Mucosa of rectum (tissue), 2 donors: ENCODE measurements around the gene TM9SF1.

Source experiments
- H3K27ac ChIP-seq, 2 donors: one replicate each; pipeline ENCODE4 v1.7.0; 2013; ENCODE audit warnings: inconsistent platforms in 2 of 2, low read depth in 2 of 2, low read length in 2 of 2
- H3K27me3 ChIP-seq, 2 donors: one replicate each; pipeline ENCODE4 v1.7.0; 2013; ENCODE audit warnings: low read length in 2 of 2; ENCODE audit not compliant: control insufficient read depth in 2 of 2, insufficient read depth in 2 of 2
- H3K36me3 ChIP-seq, 2 donors: one replicate each; pipeline ENCODE4 v1.7.0; 2013; ENCODE audit warnings: low read length in 2 of 2; ENCODE audit not compliant: control insufficient read depth in 2 of 2, insufficient read depth in 2 of 2
- H3K4me1 ChIP-seq, 2 donors: one replicate each; pipeline ENCODE4 v1.7.0; 2013; ENCODE audit warnings: low read length in 2 of 2, mild to moderate bottlenecking in 1 of 2; ENCODE audit not compliant: control insufficient read depth in 2 of 2, insufficient read depth in 2 of 2
- H3K4me3 ChIP-seq, 2 donors: one replicate each; pipeline ENCODE4 v1.7.0; 2013; ENCODE audit warnings: low read length in 2 of 2
- H3K9ac ChIP-seq, 2 donors: one replicate each; pipeline ENCODE4 v1.7.0; 2013; ENCODE audit warnings: low read length in 2 of 2, low read depth in 1 of 2, mild to moderate bottlenecking in 1 of 2
- H3K9me3 ChIP-seq, 2 donors: one replicate each; pipeline ENCODE4 v1.7.0; 2013; ENCODE audit warnings: low read length in 2 of 2; ENCODE audit not compliant: control insufficient read depth in 2 of 2
- donor health status: healthy.
- donor health status: Normal muscosa, but diverticular disease.

TM9SF1 gene

DNA sequence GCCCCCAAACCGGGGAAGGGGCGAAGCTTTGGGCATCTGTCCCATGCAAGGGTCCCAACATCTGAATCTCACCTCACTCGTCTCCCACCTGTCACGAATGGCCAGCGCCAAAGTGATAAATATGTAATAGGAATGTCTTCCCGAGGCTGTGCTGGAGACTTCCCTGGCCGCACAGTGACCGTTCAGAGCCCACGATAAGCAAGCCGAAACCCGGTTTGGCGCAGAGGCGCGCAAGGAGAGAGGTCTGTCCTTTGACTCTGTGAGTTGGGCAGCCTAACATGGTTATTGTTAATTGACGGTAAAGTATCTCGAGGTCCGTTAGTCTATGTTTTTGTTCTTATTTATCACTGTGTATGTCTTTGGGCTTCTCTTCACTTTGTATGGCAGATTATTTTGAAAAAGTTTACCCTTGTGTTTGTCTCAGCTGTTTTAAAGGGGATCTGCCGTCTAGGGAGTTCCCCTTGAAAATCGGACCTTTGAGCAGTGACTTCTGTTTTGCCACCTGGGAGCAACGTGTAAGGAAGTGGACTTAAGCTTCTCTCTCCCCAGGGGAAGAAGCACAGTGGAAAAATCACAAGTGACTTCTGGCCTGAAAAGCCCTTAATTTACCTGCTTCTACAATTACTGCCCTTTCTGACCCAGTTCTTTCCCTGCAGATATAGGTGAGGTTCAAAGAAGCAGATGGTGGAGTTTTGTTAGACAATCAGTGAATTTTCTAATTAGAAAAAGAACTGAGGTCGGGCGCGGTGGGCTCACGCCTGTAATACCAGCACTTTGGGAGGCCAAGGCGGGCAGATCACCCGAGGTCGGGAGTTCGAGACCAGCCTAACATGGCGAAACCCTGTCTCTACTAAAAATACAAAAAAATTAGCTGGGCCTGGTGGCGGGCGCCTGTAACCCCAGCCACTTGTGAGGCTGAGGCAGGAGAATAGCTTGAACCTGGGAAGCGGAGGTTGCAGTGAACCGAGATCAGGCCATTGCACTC, 1.1 kb upstream of the TM9SF1 start:
- no peaks in the 10 kb centered on the region for H3K27me3 ChIP-seq
- H3K36me3 ChIP-seq, result peaks cover 14 to 22% of the 10 kb centered on the region in 2 donors
- H3K4me3 ChIP-seq, result peak overlapping the region; percentile 87 to 93
- peak overlapping the region; percentile 83 to 99 for H3K9ac ChIP-seq
- H3K27ac ChIP-seq, result peak overlapping the region; percentile 96 to 97
- H3K9me3 ChIP-seq, result no peaks in the 10 kb centered on the region
- peaks cover 19 to 31% of the 10 kb centered on the region in 2 donors for H3K4me1 ChIP-seq

DNA sequence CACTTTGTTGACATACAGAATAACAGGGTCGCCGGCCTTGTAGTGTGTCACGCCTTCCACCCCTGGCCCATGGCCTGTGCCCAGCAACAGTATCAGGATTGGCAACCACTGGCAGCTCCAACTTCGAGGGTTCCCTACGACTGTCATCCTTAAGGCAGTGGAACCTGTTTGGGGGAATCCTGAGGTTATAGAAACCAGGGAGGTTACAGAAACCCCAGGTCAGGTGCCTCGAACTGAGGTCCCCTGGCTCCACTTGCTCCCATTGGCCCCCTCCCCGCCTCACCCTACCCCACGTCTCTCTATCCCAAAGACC, 412 bp downstream of the TM9SF1 start:
- Histone ChIP-seq H3K36me3 (peaks cover 16 to 24% of the 10 kb centered on the region in 2 donors), H3K9ac (peak overlapping the region; percentile 83 to 99), H3K27ac (peak overlapping the region; percentile 96 to 97), H3K9me3 (no peaks in the 10 kb centered on the region), H3K4me1 (peaks cover 19 to 31% of the 10 kb centered on the region in 2 donors), H3K4me3 (peak overlapping the region; percentile 87 to 93), H3K27me3 (no peaks in the 10 kb centered on the region)

DNA sequence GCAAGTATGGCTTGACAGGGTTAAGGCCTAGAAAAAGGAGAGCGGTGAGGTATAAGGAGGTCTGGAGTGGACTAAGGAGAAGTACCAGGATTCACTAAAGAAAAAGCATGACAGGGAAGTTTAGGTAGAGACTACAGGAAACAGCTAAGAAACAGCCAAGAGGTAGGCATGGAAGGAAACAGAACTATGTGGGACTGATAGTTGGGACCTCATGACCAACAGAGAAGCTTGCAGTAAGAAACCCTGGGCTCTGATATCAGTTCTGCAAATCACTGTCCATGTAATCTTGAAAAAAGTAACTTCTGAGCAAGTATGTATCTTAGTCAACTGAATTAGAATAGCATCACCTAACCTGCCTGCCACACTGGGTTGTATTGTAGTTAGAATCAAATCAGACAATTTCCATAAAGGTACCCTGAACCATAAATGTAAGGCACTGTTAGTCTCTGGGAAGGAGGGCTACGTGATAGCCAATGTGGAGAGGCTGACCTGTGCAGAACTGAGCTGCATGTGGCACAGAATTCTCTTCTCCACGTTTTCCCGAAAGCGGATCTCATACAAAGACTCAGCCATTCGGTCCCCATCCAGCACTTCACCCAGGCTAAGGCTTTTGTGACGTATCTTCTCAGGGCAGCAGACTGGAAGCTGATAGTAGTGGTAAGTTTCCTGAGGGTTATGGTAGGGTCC, 912 bp downstream of the TM9SF1 start:
- peak overlapping the region; percentile 87 to 93 for H3K4me3 ChIP-seq
- peak overlapping the region; percentile 83 to 99 for H3K9ac ChIP-seq
- no peaks in the 10 kb centered on the region for H3K9me3 ChIP-seq
- H3K4me1 ChIP-seq, result peaks cover 19 to 31% of the 10 kb centered on the region in 2 donors
- peak overlapping the region in 1 of 2 donors; percentile 97 for H3K27ac ChIP-seq
- H3K36me3 ChIP-seq, result peaks cover 19 to 22% of the 10 kb centered on the region in 2 donors
- no peaks in the 10 kb centered on the region for H3K27me3 ChIP-seq

DNA sequence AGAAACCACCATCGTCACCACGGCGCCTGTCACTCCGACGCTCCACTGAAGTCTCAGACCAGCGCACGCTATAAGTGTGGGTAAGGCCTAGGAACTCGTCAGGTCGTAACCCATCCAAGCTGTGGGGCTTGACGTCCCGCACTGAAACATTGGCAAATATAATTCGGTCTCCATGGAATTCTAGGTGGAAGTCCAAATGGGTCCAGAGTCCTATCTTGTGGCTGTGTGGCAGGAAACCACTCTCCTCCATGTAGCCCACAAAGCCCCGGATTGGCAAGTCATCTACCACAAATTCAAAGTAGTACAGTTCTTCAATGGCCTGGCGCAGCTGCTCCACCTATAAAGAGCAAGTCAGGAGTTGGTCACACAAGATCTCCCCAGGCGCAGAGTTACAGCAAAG, 2.3 kb downstream of the TM9SF1 start:
- Histone ChIP-seq H3K4me3 (no peak overlapping the region), H3K9ac (no peak overlapping the region), H3K36me3 (peaks cover 19 to 22% of the 10 kb centered on the region in 2 donors), H3K9me3 (no peaks in the 10 kb centered on the region), H3K27me3 (no peaks in the 10 kb centered on the region), H3K27ac (no peak overlapping the region), H3K4me1 (peaks cover 19 to 29% of the 10 kb centered on the region in 2 donors)

DNA sequence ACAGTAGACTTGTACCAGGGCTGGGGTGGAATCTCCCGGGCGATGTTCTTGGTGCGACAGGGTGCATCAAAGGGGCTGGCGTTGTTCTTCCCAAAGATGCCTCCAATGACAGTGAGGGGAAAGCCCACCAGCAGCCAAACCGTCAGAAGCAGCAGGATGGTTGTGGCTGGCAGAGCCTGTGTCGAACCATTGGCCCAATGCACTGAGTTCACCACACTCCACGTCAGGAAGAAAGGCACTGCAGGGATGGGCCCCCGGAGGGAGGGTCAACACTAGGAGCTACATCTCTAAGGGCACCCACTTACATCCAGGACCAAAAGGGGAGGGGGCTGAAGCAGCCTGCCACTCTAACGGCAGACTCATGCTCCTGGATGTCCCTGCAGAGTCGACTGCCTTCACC, 4.8 kb downstream of the TM9SF1 start:
- Histone ChIP-seq H3K4me1 (peaks cover 19 to 20% of the 10 kb centered on the region in 2 donors), H3K4me3 (no peak overlapping the region), H3K36me3 (peaks cover 25 to 37% of the 10 kb centered on the region in 2 donors), H3K9me3 (no peaks in the 10 kb centered on the region), H3K27me3 (no peaks in the 10 kb centered on the region), H3K9ac (no peak overlapping the region), H3K27ac (no peak overlapping the region)

DNA sequence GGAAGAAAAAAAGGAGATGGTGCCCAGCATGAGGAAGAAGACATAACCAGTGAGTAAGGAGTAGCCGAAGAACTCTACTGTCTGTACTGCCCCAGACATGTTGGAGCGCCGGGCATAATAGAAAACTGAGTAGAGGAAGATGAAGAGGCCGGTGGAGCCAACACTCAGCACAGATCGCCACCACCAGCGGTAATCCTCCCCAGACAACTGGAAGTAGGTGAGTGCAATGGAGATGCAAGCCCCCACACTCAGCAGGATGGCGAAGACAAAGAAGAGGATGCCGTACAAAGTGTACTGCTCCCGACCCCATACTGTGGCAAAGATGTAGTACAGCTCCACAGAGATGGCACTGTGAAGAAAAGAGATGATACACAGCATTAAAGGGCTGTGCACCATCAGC, 5.8 kb downstream of the TM9SF1 start:
- H3K36me3 ChIP-seq, result peaks cover 28 to 47% of the 10 kb centered on the region in 2 donors
- no peak overlapping the region for H3K27ac ChIP-seq
- H3K4me1 ChIP-seq, result peaks cover 14% of the 10 kb centered on the region in 2 donors
- no peaks in the 10 kb centered on the region for H3K27me3 ChIP-seq
- H3K4me3 ChIP-seq, result no peak overlapping the region
- H3K9me3 ChIP-seq, result no peaks in the 10 kb centered on the region
- H3K9ac ChIP-seq, result no peak overlapping the region

DNA sequence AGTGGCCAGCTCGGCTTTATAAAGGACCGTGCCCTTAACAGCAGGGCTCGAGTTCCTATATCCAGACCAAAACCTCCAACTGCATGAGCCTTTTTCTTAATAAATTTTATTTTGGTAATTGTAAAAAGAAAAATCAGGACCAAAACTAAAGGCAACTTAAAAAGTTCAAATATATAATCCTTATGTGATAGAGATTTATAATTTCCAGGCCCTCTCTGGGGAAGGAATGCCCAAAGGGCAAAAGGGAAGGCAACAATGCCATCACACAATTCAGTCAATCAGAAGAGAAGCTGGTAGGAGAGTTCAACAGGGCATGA, 6.2 kb downstream of the TM9SF1 start:
- Histone ChIP-seq H3K27ac (no peak overlapping the region), H3K4me1 (peaks cover 10% of the 10 kb centered on the region in 2 donors), H3K4me3 (peak overlapping the region in 1 of 2 donors; percentile 76), H3K9ac (no peak overlapping the region), H3K27me3 (no peaks in the 10 kb centered on the region), H3K36me3 (peaks cover 32 to 51% of the 10 kb centered on the region in 2 donors), H3K9me3 (no peaks in the 10 kb centered on the region)

DNA sequence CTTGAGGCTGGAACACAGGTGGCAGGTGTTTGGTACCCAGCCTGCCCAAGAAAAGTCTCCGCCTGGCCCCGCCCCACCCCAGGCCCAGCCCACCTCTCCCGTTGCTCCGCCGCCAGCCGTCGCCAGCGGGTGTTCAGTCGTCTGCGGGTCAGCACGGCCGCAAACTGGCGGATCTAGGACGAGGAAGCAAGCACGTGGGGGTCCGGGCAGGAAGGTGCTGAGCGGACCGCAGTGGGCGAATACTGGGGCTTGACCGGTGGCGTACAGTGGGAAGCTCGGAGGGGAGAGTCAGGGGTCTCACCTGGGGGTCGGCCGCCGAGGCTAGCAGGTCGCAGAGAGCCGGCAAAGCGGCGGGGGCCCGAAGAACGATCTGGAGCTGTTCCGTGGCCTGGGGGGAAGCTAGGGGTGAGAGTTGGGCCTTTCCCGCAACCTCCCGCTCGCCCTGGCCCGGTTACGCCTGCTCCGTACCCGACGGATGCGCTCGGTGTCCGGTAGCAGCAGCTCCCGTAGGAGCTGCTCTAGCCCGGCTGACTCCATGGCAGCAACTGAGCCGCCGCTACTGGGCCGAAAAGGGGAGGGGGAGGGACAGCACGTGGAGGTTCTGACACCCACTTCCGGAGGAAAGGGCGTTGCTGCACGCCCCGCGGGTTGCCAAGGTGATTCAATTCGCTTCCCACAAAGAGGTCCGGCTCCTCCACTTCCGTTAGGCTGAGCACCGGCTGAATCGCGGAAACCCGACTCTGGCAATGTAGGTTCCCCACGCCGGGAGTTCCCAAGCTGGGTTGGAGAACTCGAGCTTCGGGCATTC, 6.8 kb downstream of the TM9SF1 start, which contains the start of gene IPO4:
TSS of gene IPO4 (minus strand) at position 566 of the 808 bp plus-strand sequence. CDS start at position 537, 29 bp downstream.
- H3K4me1 ChIP-seq, result peaks cover 9% of the 10 kb centered on the region in 2 donors
- no peaks in the 10 kb centered on the region for H3K27me3 ChIP-seq
- H3K27ac ChIP-seq, result peak within 1 kb of the TSS; percentile 68 to 77
- no peaks in the 10 kb centered on the region for H3K9me3 ChIP-seq
- H3K4me3 ChIP-seq, result peak within 1 kb of the TSS; percentile 76 to 80
- H3K36me3 ChIP-seq, result peaks cover 34 to 55% of the 10 kb centered on the region in 2 donors
- peak within 1 kb of the TSS; percentile 44 to 60 for H3K9ac ChIP-seq

DNA sequence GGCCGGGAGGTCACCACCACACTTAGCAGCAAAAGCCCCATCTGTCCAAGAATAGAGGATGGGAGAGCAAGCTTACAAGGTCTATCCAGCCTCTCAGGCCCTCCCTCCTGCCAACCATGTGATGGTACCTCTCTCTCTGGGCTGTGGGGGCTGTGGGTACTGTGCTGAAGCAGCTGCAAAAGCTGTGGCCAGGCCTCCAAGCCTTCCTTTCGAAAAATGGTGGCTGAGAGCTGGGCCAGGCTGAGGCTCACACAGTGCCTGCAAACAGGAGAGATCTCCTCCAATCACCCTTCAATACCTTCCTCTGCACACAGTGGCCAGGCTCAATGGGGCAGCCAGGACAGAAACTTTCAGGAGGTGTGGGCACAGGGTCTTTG, 7.7 kb downstream of the TM9SF1 start:
- H3K27me3 ChIP-seq, result no peaks in the 10 kb centered on the region
- H3K27ac ChIP-seq, result no peak overlapping the region
- H3K36me3 ChIP-seq, result peaks cover 31 to 55% of the 10 kb centered on the region in 2 donors
- H3K9ac ChIP-seq, result no peak overlapping the region
- peaks cover 9% of the 10 kb centered on the region in 2 donors for H3K4me1 ChIP-seq
- no peaks in the 10 kb centered on the region for H3K9me3 ChIP-seq
- peak overlapping the region in 1 of 2 donors; percentile 76 for H3K4me3 ChIP-seq
